ENCODE measurements around the gene REEP1. TPM values are rescaled to one million over a fixed set of nuclear protein-coding genes. Genes with fewer than 3 reads are reported as not detected.
A peak's percentile ranks its signal among the peaks of the same experiment; 100 is the strongest.

The REEP1 gene
- total and polyA plus RNA-seq, 2 of the 8 experiments (the other 6 are each of a cell fraction or from before 2014, with no cell fraction given), result 0.74 to 1.5 TPM

DNA sequence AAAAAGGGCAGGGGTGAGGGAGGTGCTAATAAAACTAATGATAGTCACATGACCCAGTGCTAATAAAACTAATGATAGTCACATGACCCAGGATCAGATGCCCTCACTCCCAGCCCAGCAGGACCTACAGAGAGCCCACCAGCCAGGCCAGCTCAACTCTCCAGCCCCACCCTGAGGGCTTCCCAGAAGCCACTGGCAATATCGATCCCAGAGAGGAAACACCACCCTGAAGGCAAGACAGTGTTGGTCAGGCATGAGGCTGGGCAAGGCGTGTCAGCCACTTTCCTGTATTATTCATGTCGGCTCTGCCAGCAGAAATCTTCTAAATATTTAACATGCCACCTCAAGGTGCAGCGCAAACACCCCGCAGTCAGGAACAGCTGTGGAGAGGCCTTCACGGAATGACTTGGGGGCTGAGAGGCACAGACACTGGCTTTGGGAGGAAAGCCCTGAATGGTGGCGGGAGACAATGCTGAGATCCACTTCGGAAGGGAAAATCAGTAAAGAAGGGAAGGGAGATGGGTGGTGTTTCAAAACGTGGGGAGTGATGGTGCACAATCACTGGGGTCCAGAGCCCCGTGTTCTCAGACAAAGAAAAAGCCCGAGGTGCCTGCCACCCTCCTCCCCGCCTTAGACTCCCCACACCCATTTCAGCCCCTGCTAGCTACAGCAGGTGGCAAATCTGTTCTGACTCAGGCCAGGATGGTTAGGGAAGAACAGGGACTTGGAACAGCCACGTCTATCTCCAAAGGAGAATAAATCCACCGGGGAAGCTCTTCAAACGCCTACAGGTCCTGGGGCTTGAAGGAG lies 1.4 kb downstream of the REEP1 start (continued):
- TF ChIP-seq, protein P1, sequence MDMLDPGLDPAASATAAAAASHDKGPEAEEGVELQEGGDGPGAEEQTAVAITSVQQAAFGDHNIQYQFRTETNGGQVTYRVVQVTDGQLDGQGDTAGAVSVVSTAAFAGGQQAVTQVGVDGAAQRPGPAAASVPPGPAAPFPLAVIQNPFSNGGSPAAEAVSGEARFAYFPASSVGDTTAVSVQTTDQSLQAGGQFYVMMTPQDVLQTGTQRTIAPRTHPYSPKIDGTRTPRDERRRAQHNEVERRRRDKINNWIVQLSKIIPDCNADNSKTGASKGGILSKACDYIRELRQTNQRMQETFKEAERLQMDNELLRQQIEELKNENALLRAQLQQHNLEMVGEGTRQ (IDR thresholded peaks at IDR 0.05; ENCODE audit: low read length), result peak; percentile 58
- no peak for TF ChIP-seq CHD1 (IDR thresholded peaks at IDR 0.05; ENCODE audit: low read depth, low read length)

All from H1 (cell line).